Left lung (tissue), 10 donors: ENCODE data around the gene SRD5A2. TPM values are rescaled to one million over a fixed set of nuclear protein-coding genes. Genes with fewer than 3 reads are reported as not detected.

ENCODE experiments used
- ATAC-seq: fragments of 200-7000 bp; cut with Tn5 transposase; one replicate; pipeline ENCODE4 v1.9.1; 2020; ENCODE audit warnings: moderate library complexity
- DNase-seq, 4 donors: peaks; one replicate each; pipeline ENCODE4 v3.0.0-alpha.2; 2013 to 2020
- H3K27ac ChIP-seq, 2 donors: fragments of 200-600 bp; sonication (generic) in 1 of 2; one replicate each; pipeline versions ENCODE4 v1.5.0 to v1.8.0; 2020 to 2021
- H3K27me3 ChIP-seq, 2 donors: fragments of 200-600 bp; sonication (generic) in 1 of 2; one replicate each; pipeline versions ENCODE4 v1.5.0 to v1.8.0; 2020 to 2021
- H3K36me3 ChIP-seq, 2 donors: fragments of 200-600 bp; sonication (generic) in 1 of 2; one replicate each; pipeline versions ENCODE4 v1.5.0 to v1.8.0; 2020 to 2021
- H3K4me1 ChIP-seq, 2 donors: fragments of 200-600 bp; one replicate each; pipeline ENCODE4 v1.8.0; 2021
- H3K4me3 ChIP-seq, 2 donors: fragments of 200-600 bp; sonication (generic) in 1 of 2; one replicate each; pipeline versions ENCODE4 v1.5.0 to v1.8.0; 2020 to 2021; ENCODE audit warnings: mild to moderate bottlenecking in 1 of 2
- H3K9me3 ChIP-seq, 2 donors: fragments of 200-600 bp; sonication (generic) in 1 of 2; one replicate each; pipeline versions ENCODE4 v1.5.0 to v1.8.0; 2020 to 2021
- intact Hi-C, 2 donors: fragments of 100-400 bp; cut with DNase I; formaldehyde crosslinking; loops; one replicate each; pipeline versions ENCODE4 v1.11.2 to v1.14.2; 2022
- polyA plus RNA-seq, 6 donors: library from polyadenylated mRNA; unstranded; fragments of 120-200 nt; gene quantifications; one replicate each; pipeline ENCODE4 v1.2.1, GENCODE V29; 2013; ENCODE audit not compliant: insufficient read length in 6 of 6
- total RNA-seq, 2 donors: library from RNA; stranded (reverse); fragmentation: NEBNext Ultra II Directional; extraction: Animal tissue kit (Norgen Biotek cat#: 25700); gene quantifications; one replicate each; pipeline ENCODE4 v1.2.1, GENCODE V29; 2021
- TF ChIP-seq, protein P1 (sequence below), 2 donors: fragments of 200-600 bp; sonication (generic) in 1 of 2; IDR thresholded peaks; one replicate each; pipeline versions ENCODE4 v1.5.0 to v1.8.0; 2021; ENCODE audit warnings: antibody characterized with exemption in 2 of 2
- donor health status: DM: no; HTN: yes; CAD: no.
- donor health status: DM: no; HTN: no; CAD: no.

SRD5A2 gene
- total and polyA plus RNA-seq, 8 donors = 0.04 to 0.99 (median 0.46) TPM

DNA sequence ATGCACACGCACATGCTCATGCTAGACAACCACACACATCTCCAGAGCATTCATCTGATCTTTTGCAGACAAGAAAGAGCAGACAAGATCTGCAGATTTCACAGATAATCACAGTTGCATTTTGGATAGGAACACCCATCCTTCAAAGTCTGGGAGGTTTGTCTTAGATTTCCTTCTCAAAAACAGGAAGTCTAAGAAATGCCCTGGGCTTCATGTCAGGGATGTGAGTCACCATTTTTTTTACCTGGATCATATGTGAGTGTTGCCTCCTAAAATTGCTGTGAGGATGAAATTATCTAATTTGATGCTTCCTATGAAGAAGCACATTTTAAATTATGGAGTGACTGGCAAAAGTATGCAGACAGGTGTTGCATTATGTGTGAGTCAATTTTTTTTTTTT lies 46.1 kb downstream of the SRD5A2 start:
- Histone ChIP-seq H3K27ac (no peak overlapping the region), H3K36me3 (no peaks in the 10 kb centered on the region), H3K27me3 (no peaks in the 10 kb centered on the region), H3K9me3 (no peaks in the 10 kb centered on the region), H3K4me1 (no peaks in the 10 kb centered on the region), H3K4me3 (no peak overlapping the region)
- ATAC-seq (no peak), DNase-seq (no peak)
- TF ChIP-seq, protein P1, sequence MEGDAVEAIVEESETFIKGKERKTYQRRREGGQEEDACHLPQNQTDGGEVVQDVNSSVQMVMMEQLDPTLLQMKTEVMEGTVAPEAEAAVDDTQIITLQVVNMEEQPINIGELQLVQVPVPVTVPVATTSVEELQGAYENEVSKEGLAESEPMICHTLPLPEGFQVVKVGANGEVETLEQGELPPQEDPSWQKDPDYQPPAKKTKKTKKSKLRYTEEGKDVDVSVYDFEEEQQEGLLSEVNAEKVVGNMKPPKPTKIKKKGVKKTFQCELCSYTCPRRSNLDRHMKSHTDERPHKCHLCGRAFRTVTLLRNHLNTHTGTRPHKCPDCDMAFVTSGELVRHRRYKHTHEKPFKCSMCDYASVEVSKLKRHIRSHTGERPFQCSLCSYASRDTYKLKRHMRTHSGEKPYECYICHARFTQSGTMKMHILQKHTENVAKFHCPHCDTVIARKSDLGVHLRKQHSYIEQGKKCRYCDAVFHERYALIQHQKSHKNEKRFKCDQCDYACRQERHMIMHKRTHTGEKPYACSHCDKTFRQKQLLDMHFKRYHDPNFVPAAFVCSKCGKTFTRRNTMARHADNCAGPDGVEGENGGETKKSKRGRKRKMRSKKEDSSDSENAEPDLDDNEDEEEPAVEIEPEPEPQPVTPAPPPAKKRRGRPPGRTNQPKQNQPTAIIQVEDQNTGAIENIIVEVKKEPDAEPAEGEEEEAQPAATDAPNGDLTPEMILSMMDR (IDR thresholded peaks at IDR 0.05) = no peak
- intact Hi-C loops = no loop called here

- ATAC-seq (no peak), DNase-seq (no peak)
- Histone ChIP-seq H3K36me3 (no peaks in the 10 kb centered on the region), H3K4me1 (no peaks in the 10 kb centered on the region), H3K27me3 (no peaks in the 10 kb centered on the region), H3K27ac (no peak overlapping the region), H3K4me3 (no peak overlapping the region), H3K9me3 (no peaks in the 10 kb centered on the region)
- intact Hi-C loops = no loop called here
- TF ChIP-seq, protein P1 (IDR thresholded peaks at IDR 0.05) = no peak
Measured at GRCh38 chr2:31533036-31533435, 47.7 kb downstream of the SRD5A2 start.

DNA sequence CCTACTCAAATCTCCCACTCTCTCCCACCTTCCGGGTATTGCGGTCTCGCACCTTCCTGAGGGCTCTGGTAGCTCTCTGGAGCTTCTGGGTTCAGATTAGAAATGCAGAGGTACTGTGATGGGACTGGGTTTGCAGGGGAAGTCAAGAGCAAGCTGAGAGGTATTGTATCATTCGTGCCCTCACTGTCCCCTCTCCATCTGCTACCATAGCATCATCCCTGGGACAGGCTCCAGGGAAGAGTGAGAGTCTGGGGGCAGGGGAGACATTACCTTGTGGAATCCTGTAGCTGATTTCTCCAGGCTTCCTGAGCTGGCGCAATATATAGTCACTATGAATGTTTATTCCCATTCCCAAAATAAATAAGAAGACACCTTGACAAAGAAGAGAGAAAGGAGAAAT lies 49.6 kb downstream of the SRD5A2 start:
- Histone ChIP-seq H3K27ac (no peak overlapping the region), H3K36me3 (no peaks in the 10 kb centered on the region), H3K4me1 (no peaks in the 10 kb centered on the region), H3K27me3 (no peaks in the 10 kb centered on the region), H3K4me3 (no peak overlapping the region), H3K9me3 (no peaks in the 10 kb centered on the region)
- TF ChIP-seq, protein P1 (IDR thresholded peaks at IDR 0.05) = no peak
- no peak for ATAC-seq
- intact Hi-C loops = no loop called here
- DNase-seq = no peak

DNA sequence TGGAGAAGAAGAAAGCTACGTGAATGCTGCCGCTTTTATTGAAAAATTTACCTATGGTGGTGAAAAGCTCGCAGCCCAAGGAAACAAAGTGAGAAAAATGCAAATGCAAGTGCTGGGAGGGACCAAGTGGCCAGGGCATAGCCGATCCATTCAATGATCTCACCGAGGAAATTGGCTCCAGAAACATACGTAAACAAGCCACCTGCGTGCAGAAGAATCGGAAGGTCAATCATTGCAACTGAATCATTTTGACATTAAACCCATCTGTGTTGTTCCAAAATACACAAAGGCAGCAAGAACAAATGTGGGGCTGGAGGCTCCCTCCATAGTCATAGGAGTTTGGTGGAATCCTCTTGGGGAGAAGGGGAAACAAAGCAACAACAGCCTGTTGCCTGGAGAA lies 51.5 kb downstream of the SRD5A2 start:
- intact Hi-C loops = no loop called here
- TF ChIP-seq, protein P1 (IDR thresholded peaks at IDR 0.05) = no peak
- H3K27me3 ChIP-seq = no peaks in the 10 kb centered on the region
- H3K27ac ChIP-seq = no peak overlapping the region
- H3K9me3 ChIP-seq = no peaks in the 10 kb centered on the region
- H3K4me3 ChIP-seq = no peak overlapping the region
- H3K36me3 ChIP-seq = no peaks in the 10 kb centered on the region
- no peak for ATAC-seq
- no peaks in the 10 kb centered on the region for H3K4me1 ChIP-seq
- DNase-seq = no peak

- H3K9me3 ChIP-seq = no peaks in the 10 kb centered on the region
- TF ChIP-seq, protein P1 (IDR thresholded peaks at IDR 0.05) = no peak
- DNase-seq = no peak
- H3K4me1 ChIP-seq = no peaks in the 10 kb centered on the region
- no peak for ATAC-seq
- intact Hi-C loops = no loop called here
- H3K27ac ChIP-seq = no peak overlapping the region
- no peaks in the 10 kb centered on the region for H3K36me3 ChIP-seq
- no peak overlapping the region for H3K4me3 ChIP-seq
- no peaks in the 10 kb centered on the region for H3K27me3 ChIP-seq
Measured at GRCh38 chr2:31528823-31529222, 51.9 kb downstream of the SRD5A2 start.
